PFSK-1 (cell line): Measurements from ENCODE around the gene THEM4.

Experiments used
- POLR2AphosphoS5 ChIP-seq: IDR thresholded peaks from 2 replicates; pipeline ENCODE4 v1.6.1; 2012; ENCODE audit warnings: low read depth, mild to moderate bottlenecking, control low read depth, low read length, moderate library complexity
- SIN3A ChIP-seq: IDR thresholded peaks from 2 replicates; pipeline ENCODE4 v1.6.1; 2012; ENCODE audit warnings: mild to moderate bottlenecking, low read length, moderate library complexity, borderline replicate concordance; ENCODE audit not compliant: insufficient read depth

GRCh38 chr1:151846686-151847237, 62.5 kb downstream of the THEM4 start:
- TF ChIP-seq POLR2AphosphoS5 (no peak), SIN3A (no peak)
